HG02943 (cell line): Measurements from ENCODE around the gene PLCH1.
"Not testable (repeated sequence)": the region's sequence is repeated elsewhere in the genome, so short reads cannot be mapped to it uniquely, and the experiment has no call there.

Experiments
- ATAC-seq: cut with Tn5 transposase; IDR thresholded peaks from one replicate; pipeline ENCODE4 v1.9.1; 2021; ENCODE audit warnings: mild to moderate bottlenecking, low read depth, moderate library complexity; ENCODE audit not compliant: unreplicated experiment

Gene PLCH1

DNA sequence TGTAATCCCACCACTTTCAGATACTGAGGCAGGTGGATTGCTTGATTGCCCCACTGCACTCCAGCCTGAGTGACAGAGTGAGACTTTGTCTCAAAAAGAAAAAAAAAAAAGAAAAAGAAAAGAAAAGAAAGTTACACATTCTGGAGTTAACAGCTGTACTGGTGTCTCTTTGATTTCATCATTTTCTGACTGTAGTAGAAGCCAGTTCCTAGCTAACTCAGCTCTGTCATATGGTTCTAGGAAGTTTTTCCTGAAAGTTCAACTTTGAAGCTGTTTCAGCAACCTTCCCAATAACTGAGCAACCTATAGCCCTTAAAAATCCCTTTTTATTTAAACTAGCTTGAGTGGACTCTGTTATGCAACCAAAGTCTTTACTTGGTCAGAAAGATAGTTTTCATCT, 346.8 kb downstream of the PLCH1 start:
- no peak for ATAC-seq

DNA sequence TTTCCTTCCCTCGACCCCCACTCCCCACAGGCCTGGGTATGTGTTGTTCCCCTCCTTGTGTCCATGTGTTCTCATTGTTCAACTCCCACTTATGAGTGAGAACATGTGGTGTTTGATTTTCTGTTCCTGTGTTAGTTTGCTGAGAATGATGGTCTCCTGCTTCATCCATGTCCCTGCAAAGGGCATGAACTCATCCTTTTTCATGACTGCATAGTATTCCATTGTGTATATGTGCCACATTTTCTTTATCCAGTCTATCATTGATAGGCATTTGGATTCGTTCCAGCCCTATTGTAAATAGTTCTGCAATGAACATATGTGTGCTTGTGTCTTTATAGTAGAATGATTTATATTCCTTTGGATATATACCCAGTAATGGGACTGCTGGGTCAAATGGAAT, 350.0 kb downstream of the PLCH1 start:
- ATAC-seq: not testable (repeated sequence)

GRCh38 chr3:155394240-155394639, 350.6 kb downstream of the PLCH1 start:
- ATAC-seq: no peak

DNA sequence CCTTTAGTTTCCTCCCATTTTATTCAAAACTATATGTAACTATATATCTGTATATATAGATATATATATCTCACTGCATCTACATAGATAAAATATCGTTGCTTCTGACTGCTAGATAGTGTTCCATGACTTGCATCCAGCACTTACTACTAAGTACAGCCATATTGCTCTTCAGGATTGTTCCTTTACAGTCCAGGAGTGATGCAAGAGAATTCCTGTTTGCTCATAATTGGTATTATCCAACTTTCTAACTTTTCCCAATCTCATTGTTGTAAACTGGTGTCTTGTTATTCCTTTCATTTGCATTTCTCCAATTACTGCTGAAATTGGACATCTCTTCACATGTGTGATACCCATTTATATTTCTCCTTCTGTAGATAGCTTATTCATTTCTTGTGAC, 351.6 kb downstream of the PLCH1 start:
- ATAC-seq: no peak

- ATAC-seq: no peak
Observed at GRCh38 chr3:155392138-155392537, 352.7 kb downstream of the PLCH1 start.

- no peak for ATAC-seq
Observed at GRCh38 chr3:155391551-155391958, 353.3 kb downstream of the PLCH1 start.

- ATAC-seq: no peak
Observed at GRCh38 chr3:155391104-155391503, 353.8 kb downstream of the PLCH1 start.

DNA sequence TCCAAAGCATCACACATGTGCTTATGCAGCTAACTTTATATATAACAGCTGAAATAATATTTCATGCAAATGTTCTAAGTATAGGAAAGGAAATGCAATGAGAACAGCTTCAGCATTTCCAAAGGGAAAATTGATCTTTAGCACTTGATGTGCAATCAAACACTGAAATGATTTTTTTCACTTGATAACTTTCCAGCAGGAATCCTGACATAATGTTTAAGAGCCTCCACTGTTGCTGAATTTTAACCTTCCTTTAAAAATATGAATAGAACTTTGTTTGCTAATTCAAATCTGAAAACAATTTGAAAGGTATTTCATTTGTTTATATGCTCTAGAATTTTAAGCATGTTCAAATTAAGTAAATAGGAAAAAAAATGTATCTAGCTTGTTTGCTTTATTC, 354.5 kb downstream of the PLCH1 start:
- no peak for ATAC-seq

- ATAC-seq: no peak
Observed at GRCh38 chr3:155388417-155388816, 356.5 kb downstream of the PLCH1 start.

DNA sequence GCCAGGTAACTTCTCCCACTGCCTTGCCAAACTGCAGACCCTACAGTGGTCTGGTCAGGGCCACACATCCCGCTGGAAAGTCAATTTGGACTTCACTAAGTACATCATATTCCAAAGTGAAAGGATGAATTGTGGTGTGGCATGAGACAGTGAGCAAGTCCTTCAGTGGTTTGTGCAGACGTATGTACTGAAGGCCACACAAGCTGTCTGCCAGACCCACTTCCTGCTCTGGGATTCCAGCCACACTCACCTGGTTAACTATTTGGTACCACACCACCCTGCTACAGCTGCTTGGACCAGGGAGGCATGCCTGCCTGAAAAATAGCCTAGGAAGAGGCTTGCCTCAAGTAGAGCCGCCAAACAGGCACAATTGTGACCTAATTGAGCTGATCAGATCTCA, 357.3 kb downstream of the PLCH1 start:
- no peak for ATAC-seq

- no peak for ATAC-seq
Observed at GRCh38 chr3:155386919-155387318, 358.0 kb downstream of the PLCH1 start.

GRCh38 chr3:155385896-155386625, 358.8 kb downstream of the PLCH1 start:
- ATAC-seq: no peak

DNA sequence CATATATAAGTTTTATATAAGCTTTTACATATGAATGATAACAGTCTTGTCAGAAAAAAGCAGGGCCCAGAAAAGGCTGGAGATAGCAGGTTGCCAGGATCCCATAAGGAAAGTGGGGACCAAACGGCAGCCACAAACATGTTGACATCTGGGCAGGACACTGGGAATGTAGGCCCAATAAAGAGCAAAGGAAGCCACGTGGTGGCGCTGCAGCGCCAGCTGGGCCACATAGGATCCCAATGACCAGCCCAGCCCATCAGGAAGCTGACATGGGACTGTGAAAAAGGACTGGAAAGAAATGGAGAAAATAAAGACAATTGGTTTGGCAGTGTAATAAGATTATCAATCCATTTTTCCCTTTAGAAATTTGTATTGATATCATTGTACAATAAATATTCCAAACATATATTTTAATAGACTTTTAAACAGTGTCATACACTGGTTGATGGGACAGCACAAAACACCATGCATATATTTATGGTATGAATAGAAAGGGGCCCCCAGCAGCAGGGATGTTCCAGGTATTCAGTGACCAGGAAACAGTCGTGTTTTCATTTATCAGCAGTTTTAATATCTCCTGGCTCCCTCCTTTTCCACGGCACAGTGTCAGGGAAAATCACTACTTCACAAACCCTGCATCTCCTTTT, 362.4 kb downstream of the PLCH1 start:
- ATAC-seq: no peak

DNA sequence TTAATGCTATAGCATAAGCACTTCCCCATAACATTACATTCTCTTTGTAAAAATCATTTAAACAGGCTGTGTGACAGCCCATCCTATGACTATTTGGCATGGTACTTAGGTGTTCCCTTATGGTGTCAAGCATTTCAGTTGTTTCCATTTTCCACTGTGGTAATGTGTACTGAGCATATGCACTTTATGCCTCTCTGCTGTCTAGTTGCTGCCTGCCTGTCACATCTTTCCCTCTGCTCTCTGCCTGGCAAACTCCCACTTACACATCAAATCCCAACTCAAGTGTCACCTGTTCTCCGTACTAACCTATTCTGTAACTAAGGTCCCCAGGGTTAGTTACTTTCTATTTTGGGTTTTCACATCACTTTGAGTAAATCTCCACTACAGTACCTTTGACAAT, 367.0 kb downstream of the PLCH1 start:
- no peak for ATAC-seq

GRCh38 chr3:155377071-155377470, 367.8 kb downstream of the PLCH1 start:
- no peak for ATAC-seq

DNA sequence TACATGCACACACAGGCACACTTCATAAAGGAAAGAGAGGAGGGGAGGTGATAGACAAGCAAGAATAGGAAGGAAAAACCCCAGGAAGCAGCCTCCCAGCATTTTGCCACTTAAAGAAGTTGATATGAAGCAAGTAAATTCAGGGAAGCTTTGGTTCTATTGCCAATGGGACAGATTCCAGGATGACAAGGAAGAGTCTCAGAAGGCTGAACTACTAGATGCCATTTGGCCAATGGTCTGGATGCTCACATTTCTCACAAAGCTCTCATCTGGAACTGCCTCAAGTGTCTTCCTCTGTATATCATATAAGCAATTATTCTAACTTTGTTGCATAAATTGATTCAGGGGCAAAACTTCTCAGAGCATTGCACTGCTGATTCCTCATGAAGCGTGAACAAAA, 372.6 kb downstream of the PLCH1 start:
- no peak for ATAC-seq

DNA sequence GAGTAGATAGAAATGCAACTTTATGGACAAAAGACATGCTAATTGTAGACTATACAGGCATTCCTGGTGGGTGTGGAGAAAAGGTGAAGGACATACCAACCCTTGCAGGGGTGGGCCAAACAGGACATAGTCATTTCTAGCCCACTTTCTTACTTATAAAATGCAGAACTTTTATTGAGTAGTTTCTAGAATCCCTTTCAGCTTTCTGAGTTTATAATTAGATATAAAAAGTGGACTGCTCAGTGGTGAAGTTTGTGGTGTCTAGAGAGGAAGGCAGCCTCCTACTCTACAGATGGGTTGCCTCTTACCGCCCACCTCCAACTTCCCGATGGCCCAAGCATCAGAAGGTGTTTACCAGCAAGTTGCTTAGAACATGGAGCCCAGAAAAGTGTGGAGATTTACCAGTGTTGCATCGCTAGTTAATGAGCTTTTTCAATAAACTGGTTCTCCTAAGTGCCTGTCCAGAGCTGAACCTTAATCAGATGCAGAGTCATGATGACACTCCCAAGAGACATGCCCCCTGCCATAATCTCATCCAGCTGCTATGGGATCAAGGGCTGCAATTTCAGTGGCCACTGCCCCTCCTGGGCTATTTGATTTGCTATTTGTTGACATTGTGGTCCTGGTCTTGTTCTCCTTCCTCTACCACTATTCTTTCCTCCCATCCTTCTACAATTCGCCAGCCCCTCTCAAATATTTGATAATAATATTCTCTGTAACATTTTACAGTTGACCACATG, 373.9 kb downstream of the PLCH1 start:
- no peak for ATAC-seq

DNA sequence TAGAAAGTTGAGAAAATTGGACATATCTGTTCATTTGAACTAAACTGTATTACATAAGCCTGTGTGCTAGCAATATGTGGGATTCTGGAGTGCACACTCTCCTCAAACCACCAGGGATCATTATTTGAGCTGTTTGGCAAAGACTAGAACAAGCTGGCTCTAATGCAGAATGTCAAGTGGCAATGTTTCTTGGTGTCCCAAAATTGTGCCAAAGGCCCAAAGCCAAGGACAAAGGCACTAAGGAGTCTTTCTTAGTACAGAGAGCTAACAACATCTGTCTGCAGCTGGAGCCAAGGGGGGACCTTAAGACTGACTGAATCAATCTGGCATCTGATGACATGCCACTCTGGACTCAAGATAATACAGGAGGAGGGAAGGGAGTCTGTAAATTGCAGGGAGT, 374.7 kb downstream of the PLCH1 start:
- no peak for ATAC-seq

- no peak for ATAC-seq
Observed at GRCh38 chr3:155369735-155370134, 375.1 kb downstream of the PLCH1 start.

DNA sequence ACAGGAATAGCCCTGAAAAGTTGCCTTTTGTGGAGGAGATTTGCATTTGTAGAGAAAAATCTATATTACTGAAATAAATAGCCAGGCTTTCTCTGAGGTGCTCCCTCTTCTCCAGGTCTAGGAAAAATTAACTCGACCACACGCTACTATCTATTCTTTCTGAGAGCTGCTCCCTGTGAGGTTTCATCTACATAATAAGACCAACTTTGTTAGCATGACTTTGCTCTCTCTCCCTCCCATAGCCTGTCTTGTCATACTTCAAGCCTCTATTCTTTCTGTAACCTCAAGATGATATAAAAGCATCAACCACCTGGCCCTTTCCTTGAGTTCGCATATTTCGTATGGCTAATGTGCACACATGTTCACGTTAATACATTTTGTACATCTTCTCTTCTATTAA, 375.6 kb downstream of the PLCH1 start:
- ATAC-seq: no peak

DNA sequence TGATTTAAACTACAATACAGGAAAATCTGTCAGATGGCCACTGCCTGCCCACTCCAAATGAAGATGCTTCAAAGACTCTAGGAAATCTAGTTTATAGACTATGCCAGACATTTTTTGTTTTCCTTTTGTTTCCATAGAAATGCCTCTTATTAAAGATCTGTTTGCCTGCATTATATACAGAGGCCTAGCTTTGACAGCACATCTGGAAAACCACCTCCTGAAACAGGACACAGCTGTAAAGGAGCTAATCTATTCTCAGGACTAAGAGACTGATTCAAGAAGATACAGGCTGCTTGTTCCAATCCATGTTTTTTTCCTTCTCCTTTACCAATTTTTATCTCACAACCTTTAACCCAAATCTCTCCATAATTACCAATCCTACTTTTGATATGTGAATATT, 376.1 kb downstream of the PLCH1 start:
- ATAC-seq: no peak

DNA sequence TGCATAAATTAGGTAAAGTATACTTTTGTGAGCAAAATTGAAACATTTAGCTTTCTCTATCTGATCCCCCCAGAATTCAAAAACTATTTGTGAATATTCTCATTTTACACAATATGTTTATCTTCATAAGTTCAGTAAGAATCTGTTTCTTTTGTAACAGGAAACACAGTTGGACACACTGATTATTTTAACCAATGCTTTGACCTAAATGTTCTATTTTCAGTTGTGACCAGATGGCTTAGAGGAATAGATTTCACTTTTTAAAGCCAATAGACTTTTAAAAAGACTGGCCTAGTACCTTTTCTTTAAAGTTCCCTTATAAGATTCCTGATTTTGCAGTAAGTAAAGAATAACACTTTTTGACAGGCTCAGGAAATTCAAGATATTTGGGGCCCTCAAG, 377.4 kb downstream of the PLCH1 start:
- ATAC-seq: no peak
